Activated naive CD4-positive, alpha-beta T cell treated with anti-CD3 and anti-CD28 coated beads, Interleukin-2, amount 50 U/mL, for 16 hours (primary cell): ENCODE results near the gene HOXC11.

Experiments used
- DNase-seq: peaks from one replicate; pipeline ENCODE4 v3.0.0-alpha.2; 2020

Gene HOXC11

DNA sequence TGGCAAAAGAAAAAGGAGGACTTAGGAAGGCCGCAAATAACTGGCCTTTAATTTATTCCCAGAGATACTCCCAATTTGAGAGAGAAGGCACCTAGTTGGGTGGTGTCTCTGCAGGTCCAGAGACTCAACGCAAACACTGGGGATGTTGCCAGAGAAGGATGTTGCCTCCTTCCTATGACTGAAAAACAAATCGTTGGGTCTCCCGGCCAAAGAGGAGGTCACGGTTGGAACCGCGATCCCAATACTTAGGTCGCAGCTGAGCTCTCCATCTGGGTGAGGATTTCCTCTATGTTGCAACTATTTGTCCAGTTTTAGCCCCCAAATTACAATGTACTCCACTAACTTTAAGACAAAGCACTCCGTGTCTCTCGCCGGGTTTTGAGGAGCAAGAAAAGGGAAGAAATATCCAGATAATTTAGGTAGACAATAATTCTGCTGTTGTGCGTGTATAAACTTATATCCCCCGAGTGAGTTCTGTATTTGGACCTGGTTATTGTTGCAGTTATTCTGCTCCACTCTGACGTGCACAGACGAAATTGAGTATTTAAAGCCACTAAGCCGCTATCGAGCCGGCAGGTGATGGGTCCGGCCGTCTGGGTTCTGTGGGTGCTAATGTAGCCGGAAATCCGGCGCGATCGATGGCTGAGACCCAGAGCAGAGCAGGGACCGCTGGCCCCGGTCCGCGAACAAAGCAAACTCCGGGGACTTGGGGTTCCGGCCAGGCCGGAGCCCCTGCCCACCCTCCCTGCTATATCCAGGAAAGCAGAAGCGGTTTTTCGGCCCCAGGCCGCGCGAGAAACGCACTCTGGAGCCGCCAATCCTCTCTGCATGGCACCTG lies 12.5 kb upstream of the HOXC11 start:
- DNase-seq, result no peak

DNA sequence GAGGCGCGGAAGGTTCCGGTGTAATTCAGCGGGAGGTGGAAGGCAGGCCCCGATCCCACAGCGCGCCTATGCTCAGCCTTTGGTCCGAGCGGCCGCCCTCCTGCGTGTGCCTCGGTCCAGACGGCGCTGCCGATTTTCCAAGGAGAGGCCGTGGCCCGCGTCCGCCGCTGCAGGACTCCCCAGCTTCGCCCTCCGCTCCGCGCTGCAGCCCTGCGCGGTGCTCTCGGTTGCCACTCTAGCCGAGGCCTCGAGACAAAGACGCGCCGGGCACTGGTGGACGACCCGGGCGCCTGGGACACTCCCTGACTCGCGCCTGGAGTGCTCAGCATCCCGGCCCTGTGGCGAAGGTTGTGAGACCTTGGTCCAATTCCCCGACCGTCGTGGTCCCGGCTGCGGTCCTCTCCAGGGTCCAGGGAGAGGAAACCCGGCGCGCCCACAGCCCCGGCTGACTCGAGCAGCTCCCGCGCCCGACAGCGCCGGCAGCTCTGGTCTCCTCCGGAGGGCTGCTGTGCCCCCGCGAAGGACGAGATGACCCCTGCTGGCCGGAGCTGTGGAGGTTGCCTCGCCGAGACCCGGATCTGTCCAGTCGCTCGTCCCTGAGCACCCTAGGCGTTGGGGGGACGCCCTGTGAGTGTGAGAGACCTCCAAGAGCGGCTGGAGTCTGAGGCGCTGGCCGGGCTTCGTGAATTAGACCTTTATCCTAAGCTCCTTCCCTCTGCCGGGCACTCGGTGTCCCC lies 11.7 kb upstream of the HOXC11 start:
- no peak for DNase-seq

- DNase-seq, result no peak
These were observed 9.9 kb upstream of the HOXC11 start for GRCh38 chr12:53963005-53963404.

DNA sequence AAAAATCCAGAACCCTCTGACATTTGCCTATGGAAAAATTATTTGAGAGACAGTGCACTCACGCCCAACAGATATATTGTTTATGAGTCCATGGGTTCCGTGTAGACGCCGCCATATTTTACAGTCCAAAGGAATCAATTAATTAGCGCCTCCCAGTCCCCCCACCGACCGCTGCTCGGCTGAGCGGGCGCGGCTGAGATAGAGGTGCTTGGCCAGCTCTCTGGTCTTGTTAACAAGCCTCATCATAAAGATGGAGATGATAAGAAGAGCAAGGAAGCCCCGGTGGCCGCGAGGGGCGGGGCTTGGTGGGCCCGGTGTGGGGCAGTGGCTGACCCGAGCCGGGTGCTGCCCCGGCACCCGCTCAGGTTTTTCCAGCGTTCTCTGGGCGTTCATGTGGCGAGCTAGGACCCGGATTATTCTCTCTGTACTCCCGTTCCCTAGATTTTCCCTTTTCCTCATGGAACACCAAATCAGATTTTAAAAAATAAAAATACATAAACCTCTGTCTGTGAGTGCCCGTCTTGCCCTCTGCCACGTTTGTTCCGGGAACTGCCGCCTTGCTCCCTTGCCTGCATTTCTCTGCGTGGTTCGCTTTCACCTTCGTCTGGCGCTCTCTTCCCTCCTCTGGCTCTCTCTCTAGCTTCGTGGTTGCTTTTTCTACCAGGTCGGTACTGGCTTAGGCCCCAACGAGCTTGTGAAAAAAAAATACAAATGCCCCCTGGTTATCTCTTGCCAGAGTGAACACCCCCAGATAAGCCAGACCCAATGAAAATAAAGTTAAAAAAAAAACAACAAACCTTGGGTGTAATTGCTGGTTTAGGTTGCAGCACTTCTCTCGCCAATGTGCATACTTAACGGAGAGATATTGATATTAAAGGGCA lies 9.3 kb upstream of the HOXC11 start:
- DNase-seq, result no peak

DNA sequence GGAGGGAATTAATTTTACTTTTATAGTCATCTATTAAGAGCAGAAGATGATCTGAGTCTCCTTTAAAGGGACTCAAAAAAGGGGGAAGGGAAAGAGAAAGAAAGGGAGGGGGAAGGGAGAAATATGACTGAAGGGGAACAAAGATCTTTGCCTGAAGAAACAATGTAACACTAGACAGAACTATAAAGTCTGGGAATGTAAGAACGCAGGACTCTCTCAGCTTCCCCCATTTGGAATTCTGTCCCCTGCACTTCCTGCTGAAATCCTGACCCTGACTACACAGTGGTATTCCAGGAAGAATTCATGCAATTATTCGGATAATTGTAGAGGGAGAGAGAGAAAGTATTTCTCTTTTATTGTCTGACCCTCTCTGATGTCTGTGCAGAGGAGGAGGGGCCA lies 8.6 kb upstream of the HOXC11 start:
- DNase-seq, result no peak

- DNase-seq, result no peak
These were observed 7.4 kb upstream of the HOXC11 start for GRCh38 chr12:53965281-53966084.

DNA sequence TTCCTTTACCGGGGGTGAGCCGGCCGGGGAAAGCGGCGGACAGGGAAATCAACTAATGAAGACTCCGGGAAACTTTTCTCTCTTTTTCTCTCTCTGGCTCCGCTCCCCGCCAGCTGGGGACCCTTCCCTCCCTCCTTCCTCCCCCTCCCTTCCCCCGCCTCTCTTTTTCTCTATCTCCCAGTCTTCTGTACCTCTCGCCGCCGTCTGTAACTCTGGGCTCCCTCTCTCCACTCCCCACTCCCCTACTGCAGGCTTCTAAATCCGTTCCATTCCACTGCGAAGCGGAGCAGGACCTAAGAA lies 6.9 kb upstream of the HOXC11 start:
- no peak for DNase-seq

DNA sequence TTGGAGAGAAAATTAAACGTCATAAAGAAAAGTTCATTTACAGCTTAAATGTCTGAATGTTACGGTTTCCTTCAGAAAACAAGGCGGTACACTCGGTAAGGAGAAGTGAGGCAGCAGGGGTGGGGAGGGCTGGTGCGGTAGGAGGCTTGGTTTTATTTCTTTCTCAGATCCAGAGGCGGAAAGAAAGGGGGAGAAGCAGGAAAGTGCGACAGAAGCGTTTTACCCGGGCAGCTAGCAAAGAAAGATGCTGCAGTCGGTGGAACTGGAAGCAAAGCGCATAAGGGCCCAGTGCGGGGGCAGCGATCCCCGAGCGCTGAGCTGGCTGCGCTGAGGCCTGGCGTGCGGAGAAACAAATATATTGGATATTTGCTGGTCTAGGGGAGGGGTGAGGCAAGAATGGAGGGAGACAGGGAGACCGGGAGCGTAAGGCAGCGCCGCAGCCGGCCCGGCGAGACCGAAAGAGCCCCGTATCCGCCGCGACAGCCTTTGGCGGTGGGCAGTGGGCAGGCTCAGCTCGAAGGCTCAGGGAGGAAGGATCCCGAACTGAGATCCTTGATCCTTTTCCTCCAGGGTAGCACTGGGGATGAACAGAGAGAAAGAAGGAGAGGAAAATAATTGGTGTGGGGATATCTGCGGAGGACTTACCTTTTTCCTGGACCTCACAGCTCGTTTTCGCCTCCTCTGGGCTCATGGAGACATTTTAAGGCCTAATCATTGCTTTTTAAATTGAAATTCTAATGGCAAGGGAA lies 6.4 kb upstream of the HOXC11 start:
- DNase-seq, result no peak

GRCh38 chr12:53967421-53967925 lies 5.5 kb upstream of the HOXC11 start:
- no peak for DNase-seq

- no peak for DNase-seq
These were observed 4.5 kb upstream of the HOXC11 start for GRCh38 chr12:53968214-53969127.

DNA sequence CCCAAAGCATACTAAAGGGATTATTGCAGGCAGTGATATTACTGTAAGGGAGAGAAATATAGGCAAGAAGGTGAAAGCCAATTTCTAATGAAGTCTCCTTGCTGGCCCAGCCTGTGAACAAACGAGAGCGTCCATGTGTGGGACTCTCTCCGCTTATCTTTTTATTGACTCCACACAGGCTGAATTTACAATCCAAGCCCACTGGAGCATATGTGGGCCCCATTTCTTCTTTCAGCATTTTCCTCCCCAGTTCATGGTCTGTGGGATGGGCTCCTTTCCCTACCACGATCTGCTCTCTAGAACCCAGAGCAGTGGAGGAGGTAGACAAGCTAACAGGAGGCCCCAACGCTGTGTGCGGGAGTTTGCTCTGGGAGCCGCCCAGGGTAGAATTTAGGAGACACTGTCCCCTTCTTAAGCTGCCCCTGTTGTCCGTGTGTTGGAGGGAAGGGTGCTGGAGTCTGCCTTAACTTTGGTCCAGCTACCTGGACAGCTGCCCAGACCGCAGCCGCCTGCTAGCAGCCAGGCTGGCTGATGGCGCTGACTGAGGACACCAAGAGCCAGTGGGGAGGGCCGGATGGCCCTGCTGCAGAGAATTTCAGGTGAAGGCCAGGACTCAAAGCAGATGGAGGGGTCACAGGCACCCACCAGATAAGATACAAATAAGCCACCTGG lies 3.2 kb upstream of the HOXC11 start:
- DNase-seq, result no peak

GRCh38 chr12:53970451-53970850 lies 2.5 kb upstream of the HOXC11 start:
- no peak for DNase-seq

GRCh38 chr12:53971129-53971528 lies 1.8 kb upstream of the HOXC11 start:
- DNase-seq, result no peak

GRCh38 chr12:53971686-53972085 lies 1.2 kb upstream of the HOXC11 start:
- DNase-seq, result no peak

DNA sequence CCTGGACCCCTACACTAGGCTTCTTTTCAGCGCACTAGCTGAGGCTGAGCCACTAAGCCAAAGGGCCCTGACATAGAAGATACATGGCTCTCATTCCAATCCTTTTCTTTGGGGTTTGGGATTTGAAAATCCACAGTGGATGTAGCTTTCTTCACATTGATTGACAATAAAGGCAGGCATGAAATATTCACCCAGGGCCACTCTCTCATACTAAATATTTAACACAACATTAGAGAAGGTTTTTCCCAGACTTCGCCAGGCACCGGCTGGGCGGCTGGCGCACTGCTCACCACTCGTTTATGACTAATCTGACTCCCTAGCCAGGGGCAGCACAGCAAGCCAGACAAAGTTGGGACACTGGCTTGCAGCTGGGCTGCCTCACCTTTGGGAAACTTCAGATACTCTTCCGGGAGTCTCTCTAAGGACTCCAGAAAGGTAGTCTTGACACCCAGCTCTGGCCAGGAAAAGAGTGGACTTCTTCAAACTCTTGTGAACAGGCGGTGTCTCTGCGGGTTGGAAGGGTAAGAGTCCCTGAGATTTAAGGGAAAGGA lies 699 bp upstream of the HOXC11 start:
- no peak for DNase-seq

DNA sequence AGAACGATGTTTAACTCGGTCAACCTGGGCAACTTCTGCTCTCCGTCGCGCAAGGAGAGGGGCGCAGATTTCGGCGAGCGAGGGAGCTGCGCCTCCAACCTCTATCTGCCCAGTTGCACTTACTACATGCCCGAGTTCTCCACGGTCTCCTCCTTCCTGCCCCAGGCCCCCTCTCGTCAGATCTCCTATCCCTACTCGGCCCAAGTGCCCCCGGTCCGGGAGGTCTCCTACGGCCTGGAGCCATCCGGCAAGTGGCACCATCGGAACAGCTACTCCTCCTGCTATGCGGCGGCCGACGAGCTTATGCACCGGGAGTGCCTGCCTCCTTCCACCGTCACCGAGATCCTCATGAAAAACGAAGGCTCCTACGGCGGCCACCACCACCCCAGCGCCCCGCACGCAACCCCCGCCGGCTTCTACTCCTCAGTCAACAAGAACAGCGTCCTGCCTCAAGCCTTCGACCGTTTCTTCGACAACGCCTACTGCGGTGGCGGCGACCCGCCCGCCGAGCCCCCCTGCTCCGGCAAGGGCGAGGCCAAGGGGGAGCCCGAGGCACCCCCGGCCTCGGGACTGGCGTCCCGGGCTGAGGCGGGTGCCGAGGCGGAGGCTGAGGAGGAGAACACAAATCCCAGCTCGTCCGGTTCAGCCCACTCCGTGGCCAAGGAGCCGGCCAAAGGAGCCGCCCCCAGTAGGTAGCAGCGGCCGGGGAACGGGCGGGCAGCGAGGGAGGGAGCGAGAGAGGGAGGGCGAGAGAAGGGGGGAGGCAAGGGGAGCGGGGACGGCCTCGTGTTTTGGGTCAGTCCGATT lies 513 bp downstream of the HOXC11 start:
- no peak for DNase-seq

GRCh38 chr12:53974084-53975063 lies 1.4 kb downstream of the HOXC11 start, which contains the start of gene HOTAIR:
HOTAIR (minus strand) TSS chr12:53974954.
- DNase-seq, result no peak
